KMS-11 (cell line): ENCODE results near the gene STK4.

Source experiments
- H2AFZ ChIP-seq: fragments of 200-600 bp; sonication (generic); 2 replicates; pipeline ENCODE4 v1.6.1; 2016; ENCODE audit warnings: antibody characterized with exemption, mixed run types, low read depth
- H3K27ac ChIP-seq: fragments of 200-600 bp; sonication (generic); 2 replicates; pipeline ENCODE4 v1.6.1; 2016; ENCODE audit warnings: mild to moderate bottlenecking, mixed run types
- H3K27me3 ChIP-seq: fragments of 200-600 bp; sonication (generic); 2 replicates; pipeline ENCODE4 v1.6.1; 2017; ENCODE audit warnings: mild to moderate bottlenecking, low read depth, mixed run types, moderate library complexity; ENCODE audit not compliant: insufficient read depth
- H3K36me3 ChIP-seq: fragments of 200-600 bp; sonication (generic); 2 replicates; pipeline ENCODE4 v1.6.1; 2017; ENCODE audit warnings: mild to moderate bottlenecking, mixed run types; ENCODE audit not compliant: insufficient read depth
- H3K4me1 ChIP-seq: fragments of 200-600 bp; sonication (generic); 2 replicates; pipeline ENCODE4 v1.6.1; 2016; ENCODE audit warnings: mild to moderate bottlenecking, low read depth, mixed run types; ENCODE audit not compliant: poor library complexity, severe bottlenecking
- H3K4me2 ChIP-seq: fragments of 200-600 bp; sonication (generic); 2 replicates; pipeline ENCODE4 v1.7.0; 2016; ENCODE audit warnings: mild to moderate bottlenecking, mixed run types
- H3K4me3 ChIP-seq: fragments of 200-600 bp; sonication (generic); IDR thresholded peaks from 2 replicates; pipeline ENCODE4 v1.6.1; 2017; ENCODE audit warnings: low read depth, low read length, mixed read lengths; ENCODE audit not compliant: insufficient read depth
- H3K79me2 ChIP-seq: fragments of 200-600 bp; sonication (generic); 2 replicates; pipeline ENCODE4 v1.6.1; 2016; ENCODE audit warnings: low read depth, mixed run types; ENCODE audit not compliant: insufficient read depth
- H3K9ac ChIP-seq: fragments of 200-600 bp; sonication (generic); 2 replicates; pipeline ENCODE4 v1.6.1; 2016; ENCODE audit warnings: mild to moderate bottlenecking, mixed run types
- H4K20me1 ChIP-seq: fragments of 200-600 bp; sonication (generic); 2 replicates; pipeline ENCODE4 v1.6.1; 2016; ENCODE audit warnings: mild to moderate bottlenecking, mixed run types; ENCODE audit not compliant: insufficient read depth
- TF ChIP-seq, protein P1 (sequence below): fragments of 200-600 bp; sonication (generic); conservative IDR thresholded peaks from 2 replicates; pipeline ENCODE4 v1.6.1; 2017; ENCODE audit warnings: low read depth, mild to moderate bottlenecking, antibody characterized with exemption, low read length, moderate library complexity, mixed read lengths

Gene STK4

DNA sequence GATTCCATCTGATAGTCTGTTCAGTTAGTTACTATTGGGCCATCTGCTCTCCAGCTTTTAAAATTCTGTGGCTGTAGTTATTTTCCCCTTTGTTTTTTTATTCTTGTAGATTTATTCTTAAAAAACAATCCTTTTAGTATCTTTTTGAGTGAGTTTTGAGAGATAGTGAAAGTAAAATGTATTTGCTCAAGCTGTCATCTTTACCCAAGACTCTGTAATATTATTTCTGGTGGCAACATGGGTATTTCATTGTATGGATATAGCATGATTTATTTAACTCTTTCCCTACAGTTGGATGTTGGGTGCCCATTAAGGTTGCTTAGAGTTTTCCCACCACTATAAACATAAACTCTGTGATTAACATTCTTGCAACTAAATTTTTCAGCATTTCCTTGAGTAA lies 24.6 kb downstream of the STK4 start:
- TF ChIP-seq, protein P1, sequence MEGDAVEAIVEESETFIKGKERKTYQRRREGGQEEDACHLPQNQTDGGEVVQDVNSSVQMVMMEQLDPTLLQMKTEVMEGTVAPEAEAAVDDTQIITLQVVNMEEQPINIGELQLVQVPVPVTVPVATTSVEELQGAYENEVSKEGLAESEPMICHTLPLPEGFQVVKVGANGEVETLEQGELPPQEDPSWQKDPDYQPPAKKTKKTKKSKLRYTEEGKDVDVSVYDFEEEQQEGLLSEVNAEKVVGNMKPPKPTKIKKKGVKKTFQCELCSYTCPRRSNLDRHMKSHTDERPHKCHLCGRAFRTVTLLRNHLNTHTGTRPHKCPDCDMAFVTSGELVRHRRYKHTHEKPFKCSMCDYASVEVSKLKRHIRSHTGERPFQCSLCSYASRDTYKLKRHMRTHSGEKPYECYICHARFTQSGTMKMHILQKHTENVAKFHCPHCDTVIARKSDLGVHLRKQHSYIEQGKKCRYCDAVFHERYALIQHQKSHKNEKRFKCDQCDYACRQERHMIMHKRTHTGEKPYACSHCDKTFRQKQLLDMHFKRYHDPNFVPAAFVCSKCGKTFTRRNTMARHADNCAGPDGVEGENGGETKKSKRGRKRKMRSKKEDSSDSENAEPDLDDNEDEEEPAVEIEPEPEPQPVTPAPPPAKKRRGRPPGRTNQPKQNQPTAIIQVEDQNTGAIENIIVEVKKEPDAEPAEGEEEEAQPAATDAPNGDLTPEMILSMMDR = no peak
- Histone ChIP-seq H3K4me1 (peaks cover 64% of the 10 kb centered on the region), H3K4me3 (no peak overlapping the region), H3K36me3 (peaks cover 15% of the 10 kb centered on the region; the same call in 1 of the 2 replicates), H3K27me3 (no peaks in the 10 kb centered on the region), H3K79me2 (peaks cover 49% of the 10 kb centered on the region), H3K4me2 (peak overlapping the region; percentile 97), H3K27ac (peak overlapping the region; percentile 69), H4K20me1 (no peaks in the 10 kb centered on the region), H3K9ac (peak overlapping the region; percentile 31; the same call in 1 of the 2 replicates), H2AFZ (no peak overlapping the region)

DNA sequence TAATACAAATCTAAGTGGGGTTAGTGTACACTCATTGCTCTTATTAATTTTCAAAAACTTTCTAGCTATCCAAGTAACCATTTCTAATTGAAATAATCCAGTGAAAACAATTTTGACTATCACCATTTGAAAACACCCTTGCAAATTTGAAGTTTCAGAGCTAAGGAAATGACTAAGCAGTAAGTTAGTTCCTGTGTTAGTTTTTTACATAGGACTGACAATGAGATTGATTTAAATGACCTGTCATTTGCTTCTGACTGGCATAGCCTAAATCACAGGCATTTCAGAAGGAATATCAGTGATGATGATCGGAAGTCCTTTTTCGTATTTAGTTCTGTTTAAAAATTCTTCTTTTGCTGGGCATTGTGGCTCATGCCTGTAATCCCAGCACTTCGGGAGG lies 27.0 kb downstream of the STK4 start:
- H3K9ac ChIP-seq = no peak overlapping the region
- 0 out of 2 replicates have a peak overlapping the region, but pooled peaks have one; percentile 9 for H3K27ac ChIP-seq
- H2AFZ ChIP-seq = no peak overlapping the region

DNA sequence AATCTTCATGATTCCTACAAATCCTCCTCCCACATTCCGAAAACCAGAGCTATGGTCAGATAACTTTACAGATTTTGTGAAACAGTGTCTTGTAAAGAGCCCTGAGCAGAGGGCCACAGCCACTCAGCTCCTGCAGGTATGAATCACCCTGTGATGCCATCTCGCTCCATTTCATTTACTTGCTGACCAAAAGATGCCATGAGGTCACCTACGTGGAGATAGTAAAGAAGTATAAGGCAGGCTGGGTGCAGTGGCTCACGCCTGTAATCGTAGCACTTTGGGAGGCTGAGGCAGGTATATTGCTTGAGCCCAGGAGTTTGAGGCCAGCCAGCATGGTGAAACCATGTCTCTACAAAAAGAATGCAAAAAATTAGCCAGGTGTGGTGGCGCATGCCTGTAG lies 30.9 kb downstream of the STK4 start:
- H2AFZ ChIP-seq = no peak overlapping the region
- no peak overlapping the region for H3K9ac ChIP-seq
- no peak overlapping the region for H3K4me2 ChIP-seq
- H3K4me1 ChIP-seq = peaks cover 29% of the 10 kb centered on the region
- TF ChIP-seq, protein P1 = no peak
- H3K4me3 ChIP-seq = no peak overlapping the region
- no peaks in the 10 kb centered on the region for H3K27me3 ChIP-seq
- peaks cover 16% of the 10 kb centered on the region; the same call in 1 of the 2 replicates for H3K79me2 ChIP-seq
- no peak overlapping the region for H3K27ac ChIP-seq
- H3K36me3 ChIP-seq = peaks cover 16% of the 10 kb centered on the region; the same call in 1 of the 2 replicates
- H4K20me1 ChIP-seq = no peaks in the 10 kb centered on the region

More for the DNA sequence above, 27.0 kb downstream of the STK4 start:
- Histone ChIP-seq H3K4me3 (no peak overlapping the region), H3K79me2 (peaks cover 49% of the 10 kb centered on the region), H3K4me2 (0 out of 2 replicates have a peak overlapping the region, but pooled peaks have one; percentile 0), H3K4me1 (peaks cover 64% of the 10 kb centered on the region), H3K27me3 (no peaks in the 10 kb centered on the region), H4K20me1 (no peaks in the 10 kb centered on the region), H3K36me3 (peaks cover 16% of the 10 kb centered on the region; the same call in 1 of the 2 replicates)
- TF ChIP-seq, protein P1 = no peak

DNA sequence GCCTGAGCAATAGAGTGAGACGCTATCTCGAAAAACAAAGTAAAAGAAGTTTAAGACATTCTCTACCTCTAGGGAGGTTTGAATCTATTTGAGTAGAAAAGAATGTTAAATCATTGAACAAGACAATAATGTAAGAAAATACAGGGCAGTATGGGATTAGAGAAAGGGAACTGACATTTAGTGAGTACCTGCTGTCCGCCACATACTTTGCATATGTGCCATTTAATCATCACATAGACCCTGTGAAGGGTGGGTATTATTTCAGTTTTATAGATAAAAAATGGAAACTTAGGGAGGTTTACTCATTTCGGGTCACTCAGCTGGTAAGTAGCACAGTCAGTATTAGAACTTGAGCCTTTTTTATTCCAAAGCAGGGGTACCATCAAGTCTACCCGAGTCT lies 31.4 kb downstream of the STK4 start:
- Histone ChIP-seq H2AFZ (no peak overlapping the region), H3K4me2 (no peak overlapping the region), H3K9ac (no peak overlapping the region), H3K4me3 (no peak overlapping the region), H3K36me3 (peaks cover 16% of the 10 kb centered on the region; the same call in 1 of the 2 replicates), H4K20me1 (no peaks in the 10 kb centered on the region), H3K27ac (no peak overlapping the region), H3K27me3 (no peaks in the 10 kb centered on the region), H3K79me2 (peaks cover 11% of the 10 kb centered on the region; the same call in 1 of the 2 replicates), H3K4me1 (peaks cover 24% of the 10 kb centered on the region)
- TF ChIP-seq, protein P1 = no peak
